ENCODE results near the gene MUCL1.
"Not testable (repeated sequence)": the region's sequence is repeated elsewhere in the genome, so short reads cannot be mapped to it uniquely, and the experiment has no call there.

MUCL1 gene

DNA sequence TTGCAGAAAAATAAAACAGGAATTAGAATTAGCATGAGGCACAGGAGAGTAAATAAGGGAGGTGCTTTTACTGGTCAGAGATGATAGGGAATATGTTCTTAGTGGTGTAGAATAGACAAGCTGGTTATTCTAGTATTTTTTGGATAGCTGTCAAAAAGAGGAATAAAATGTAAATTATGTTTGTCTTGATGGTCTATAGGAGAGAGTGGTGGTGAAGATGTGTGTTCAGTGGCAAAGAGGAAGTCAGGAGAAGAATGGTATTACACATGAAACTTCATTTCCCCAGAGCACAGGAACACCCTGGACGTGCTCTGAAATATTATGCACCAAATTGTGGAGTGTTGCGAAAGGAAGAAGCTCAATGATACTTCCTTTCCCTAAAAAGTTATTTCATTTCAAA, 27.8 kb downstream of the MUCL1 start:
- TF ChIP-seq, protein P1, sequence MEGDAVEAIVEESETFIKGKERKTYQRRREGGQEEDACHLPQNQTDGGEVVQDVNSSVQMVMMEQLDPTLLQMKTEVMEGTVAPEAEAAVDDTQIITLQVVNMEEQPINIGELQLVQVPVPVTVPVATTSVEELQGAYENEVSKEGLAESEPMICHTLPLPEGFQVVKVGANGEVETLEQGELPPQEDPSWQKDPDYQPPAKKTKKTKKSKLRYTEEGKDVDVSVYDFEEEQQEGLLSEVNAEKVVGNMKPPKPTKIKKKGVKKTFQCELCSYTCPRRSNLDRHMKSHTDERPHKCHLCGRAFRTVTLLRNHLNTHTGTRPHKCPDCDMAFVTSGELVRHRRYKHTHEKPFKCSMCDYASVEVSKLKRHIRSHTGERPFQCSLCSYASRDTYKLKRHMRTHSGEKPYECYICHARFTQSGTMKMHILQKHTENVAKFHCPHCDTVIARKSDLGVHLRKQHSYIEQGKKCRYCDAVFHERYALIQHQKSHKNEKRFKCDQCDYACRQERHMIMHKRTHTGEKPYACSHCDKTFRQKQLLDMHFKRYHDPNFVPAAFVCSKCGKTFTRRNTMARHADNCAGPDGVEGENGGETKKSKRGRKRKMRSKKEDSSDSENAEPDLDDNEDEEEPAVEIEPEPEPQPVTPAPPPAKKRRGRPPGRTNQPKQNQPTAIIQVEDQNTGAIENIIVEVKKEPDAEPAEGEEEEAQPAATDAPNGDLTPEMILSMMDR (IDR thresholded peaks at IDR 0.05; ENCODE audit: extremely low read depth, insufficient read depth, missing control alignments) = no peak
- no peak for DNase-seq (ENCODE audit: low spot score)
- in situ Hi-C loops (cut with MboI; ENCODE audit: low pct_unique_long_range_greater_than_20kb, low sequenced_read_pairs, unreplicated experiment) = no loop called here

GRCh38 chr12:54882597-54882996, 28.3 kb downstream of the MUCL1 start:
- in situ Hi-C loops (cut with MboI; ENCODE audit: low pct_unique_long_range_greater_than_20kb, low sequenced_read_pairs, unreplicated experiment) = not testable (repeated sequence)

DNA sequence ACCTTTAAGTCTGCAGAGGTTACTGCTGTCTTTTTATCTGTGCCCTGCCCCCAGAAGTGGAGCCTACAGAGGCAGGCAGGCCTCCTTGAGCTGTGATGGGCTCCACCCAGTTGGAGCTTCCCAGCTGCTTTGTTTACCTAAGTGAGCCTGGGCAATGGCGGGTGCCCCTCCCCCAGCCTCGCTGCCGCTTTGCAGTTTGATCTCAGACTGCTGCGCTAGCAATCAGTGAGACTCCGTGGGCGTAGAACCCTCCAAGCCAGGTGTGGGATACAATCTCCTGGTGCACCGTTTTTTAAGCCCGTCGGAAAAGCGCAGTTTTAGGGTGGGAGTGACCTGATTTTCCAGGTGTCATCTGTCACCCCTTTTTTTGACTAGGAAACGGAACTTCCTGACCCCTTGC, 34.1 kb downstream of the MUCL1 start:
- in situ Hi-C loops (cut with MboI; ENCODE audit: low pct_unique_long_range_greater_than_20kb, low sequenced_read_pairs, unreplicated experiment); DNase-seq (ENCODE audit: low spot score): not testable (repeated sequence)

More at GRCh38 chr12:54882597-54882996, 28.3 kb downstream of the MUCL1 start:
- DNase-seq (ENCODE audit: low spot score) = not testable (repeated sequence)

DNA sequence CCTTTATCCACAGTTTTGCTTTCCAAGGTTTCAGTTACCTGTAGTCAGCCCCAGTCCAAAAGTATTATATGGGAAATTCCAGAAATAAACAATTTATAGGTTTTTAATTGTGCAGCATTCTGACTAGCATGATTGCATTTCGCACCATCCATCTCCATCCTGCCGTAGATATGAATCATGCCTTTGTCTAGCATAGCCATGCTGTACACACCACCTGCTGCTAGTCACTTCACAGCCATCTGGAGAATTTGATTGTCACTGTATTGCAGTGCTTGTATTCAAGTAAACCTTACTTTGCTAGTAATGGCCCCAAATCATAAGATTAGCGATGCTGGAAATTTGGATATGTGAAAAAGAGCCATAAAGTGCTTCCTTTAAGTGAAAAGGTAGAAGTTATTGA, 36.0 kb downstream of the MUCL1 start:
- in situ Hi-C loops (cut with MboI; ENCODE audit: low pct_unique_long_range_greater_than_20kb, low sequenced_read_pairs, unreplicated experiment) = no loop called here
- no peak for DNase-seq (ENCODE audit: low spot score)
- TF ChIP-seq, protein P1 (IDR thresholded peaks at IDR 0.05; ENCODE audit: extremely low read depth, insufficient read depth, missing control alignments) = no peak

DNA sequence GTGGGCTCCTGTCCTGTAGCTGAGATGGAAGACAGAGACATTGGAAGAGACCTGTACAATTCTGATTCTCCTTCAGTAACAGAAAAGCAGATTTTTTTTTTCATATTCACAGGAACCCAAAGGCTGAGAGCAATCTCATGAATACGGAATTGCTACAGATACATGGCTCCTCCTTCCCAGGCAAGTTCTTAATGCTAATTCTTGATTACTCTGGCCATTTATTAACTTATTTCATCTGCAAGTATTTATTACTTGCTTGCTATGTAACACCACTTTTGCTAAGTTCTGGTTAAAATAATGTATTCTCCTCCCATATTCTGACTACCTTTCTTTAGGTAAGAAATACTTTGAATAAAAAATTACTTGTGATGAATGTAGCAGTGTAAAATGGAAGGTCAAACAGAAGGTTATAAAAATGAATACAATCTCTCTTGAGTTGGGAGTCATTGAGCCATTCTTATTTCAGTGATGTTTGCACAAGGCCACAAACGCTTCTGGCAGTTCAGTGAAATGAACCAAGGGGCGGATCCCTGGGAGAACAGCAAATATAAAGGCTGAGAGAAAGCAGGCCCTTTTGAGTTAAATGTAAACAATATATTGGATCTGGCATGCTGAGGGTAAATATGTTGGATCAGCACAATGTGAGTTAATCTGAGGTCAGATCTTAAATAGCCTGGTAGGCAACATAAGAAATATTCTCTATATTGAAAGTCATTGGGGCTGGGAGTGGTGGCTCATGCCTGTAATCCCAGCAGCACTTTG, 37.6 kb downstream of the MUCL1 start:
- DNase-seq (ENCODE audit: low spot score) = no peak
- in situ Hi-C loops (cut with MboI; ENCODE audit: low pct_unique_long_range_greater_than_20kb, low sequenced_read_pairs, unreplicated experiment) = no loop called here
- TF ChIP-seq, protein P1 (IDR thresholded peaks at IDR 0.05; ENCODE audit: extremely low read depth, insufficient read depth, missing control alignments) = no peak
